DND-41 (cell line): ENCODE measurements around the gene NKAIN4.

ENCODE experiments used
- EZH2 ChIP-seq: IDR thresholded peaks from 3 replicates; pipeline ENCODE4 v1.6.1; 2012; ENCODE audit warnings: borderline replicate concordance, low read depth, mild to moderate bottlenecking, moderate library complexity, low read length, inconsistent platforms; ENCODE audit not compliant: severe bottlenecking
- TF ChIP-seq, protein P1 (sequence below): IDR thresholded peaks from 2 replicates; pipeline ENCODE4 v1.5.1; 2012; ENCODE audit warnings: borderline replicate concordance, low read length, moderate library complexity, mild to moderate bottlenecking; ENCODE audit not compliant: poor library complexity, severe bottlenecking; ENCODE audit errors: extremely low read depth

DNA sequence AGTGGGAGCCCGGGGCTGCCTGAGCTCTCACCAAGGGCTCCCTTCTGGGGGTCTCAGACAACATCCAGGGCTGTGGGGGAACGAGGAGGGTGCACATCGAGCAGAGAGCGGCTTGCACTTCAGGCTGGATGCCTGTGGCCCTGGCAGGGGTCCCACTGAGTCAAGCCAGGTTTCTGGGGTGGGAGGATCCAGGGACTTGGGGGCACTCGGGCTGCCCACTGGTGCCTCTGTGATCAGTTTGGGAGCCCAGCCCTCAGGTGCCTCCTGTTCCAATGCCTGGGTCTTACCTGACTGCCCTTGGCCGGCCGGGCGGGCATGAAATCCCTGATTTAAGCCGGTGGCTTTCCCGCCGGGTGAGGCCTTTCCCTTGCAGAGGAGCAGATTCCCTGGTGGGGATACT is 39.2 kb upstream of the NKAIN4 start:
- TF ChIP-seq, protein P1, sequence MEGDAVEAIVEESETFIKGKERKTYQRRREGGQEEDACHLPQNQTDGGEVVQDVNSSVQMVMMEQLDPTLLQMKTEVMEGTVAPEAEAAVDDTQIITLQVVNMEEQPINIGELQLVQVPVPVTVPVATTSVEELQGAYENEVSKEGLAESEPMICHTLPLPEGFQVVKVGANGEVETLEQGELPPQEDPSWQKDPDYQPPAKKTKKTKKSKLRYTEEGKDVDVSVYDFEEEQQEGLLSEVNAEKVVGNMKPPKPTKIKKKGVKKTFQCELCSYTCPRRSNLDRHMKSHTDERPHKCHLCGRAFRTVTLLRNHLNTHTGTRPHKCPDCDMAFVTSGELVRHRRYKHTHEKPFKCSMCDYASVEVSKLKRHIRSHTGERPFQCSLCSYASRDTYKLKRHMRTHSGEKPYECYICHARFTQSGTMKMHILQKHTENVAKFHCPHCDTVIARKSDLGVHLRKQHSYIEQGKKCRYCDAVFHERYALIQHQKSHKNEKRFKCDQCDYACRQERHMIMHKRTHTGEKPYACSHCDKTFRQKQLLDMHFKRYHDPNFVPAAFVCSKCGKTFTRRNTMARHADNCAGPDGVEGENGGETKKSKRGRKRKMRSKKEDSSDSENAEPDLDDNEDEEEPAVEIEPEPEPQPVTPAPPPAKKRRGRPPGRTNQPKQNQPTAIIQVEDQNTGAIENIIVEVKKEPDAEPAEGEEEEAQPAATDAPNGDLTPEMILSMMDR, result no peak
- no peak for TF ChIP-seq EZH2
